NK-92 treated with Interleukin-12 subunit alpha and Interleukin-12 subunit beta, amount 100 ng/mL, for 24 hours (cell line): ENCODE results near the gene SOX6.
"Not testable (repeated sequence)": the region's sequence is repeated elsewhere in the genome, so short reads cannot be mapped to it uniquely, and the experiment has no call there.

Experiments
- DNase-seq: peaks from one replicate; lab custom pipeline; 2025; lab: John Stamatoyannopoulos, UW

SOX6 gene

GRCh38 chr11:16037179-16037578 lies 319.2 kb downstream of the SOX6 start:
- no peak for DNase-seq

- DNase-seq = no peak
These were observed 320.1 kb downstream of the SOX6 start for GRCh38 chr11:16036218-16036617.

GRCh38 chr11:16034074-16034473 lies 322.3 kb downstream of the SOX6 start:
- DNase-seq = no peak

GRCh38 chr11:16032974-16033373 lies 323.4 kb downstream of the SOX6 start:
- no peak for DNase-seq

- no peak for DNase-seq
These were observed 325.1 kb downstream of the SOX6 start for GRCh38 chr11:16031210-16031609.

- no peak for DNase-seq
These were observed 325.7 kb downstream of the SOX6 start for GRCh38 chr11:16030664-16031063.

GRCh38 chr11:16029151-16029550 lies 327.2 kb downstream of the SOX6 start:
- DNase-seq = not testable (repeated sequence)

- no peak for DNase-seq
These were observed 327.9 kb downstream of the SOX6 start for GRCh38 chr11:16028419-16028818.

- DNase-seq = no peak
These were observed 328.7 kb downstream of the SOX6 start for GRCh38 chr11:16027621-16028020.

- DNase-seq = no peak
These were observed 329.5 kb downstream of the SOX6 start for GRCh38 chr11:16026849-16027248.

GRCh38 chr11:16018931-16019330 lies 337.4 kb downstream of the SOX6 start:
- DNase-seq = no peak

- DNase-seq = no peak
These were observed 339.9 kb downstream of the SOX6 start for GRCh38 chr11:16016468-16016829.

- DNase-seq = no peak
These were observed 340.4 kb downstream of the SOX6 start for GRCh38 chr11:16015741-16016467.

GRCh38 chr11:16013649-16014275 lies 342.6 kb downstream of the SOX6 start:
- no peak for DNase-seq

- DNase-seq = no peak
These were observed 343.1 kb downstream of the SOX6 start for GRCh38 chr11:16013242-16013641.

- DNase-seq = no peak
These were observed 344.1 kb downstream of the SOX6 start for GRCh38 chr11:16012125-16012751.

- DNase-seq = no peak
These were observed 344.9 kb downstream of the SOX6 start for GRCh38 chr11:16011396-16011795.

- no peak for DNase-seq
These were observed 347.3 kb downstream of the SOX6 start for GRCh38 chr11:16009021-16009420.

GRCh38 chr11:16007514-16007913 lies 348.8 kb downstream of the SOX6 start:
- DNase-seq = no peak

GRCh38 chr11:16002942-16003341 lies 353.4 kb downstream of the SOX6 start:
- DNase-seq = no peak

- no peak for DNase-seq
These were observed 354.4 kb downstream of the SOX6 start for GRCh38 chr11:16001899-16002426.

GRCh38 chr11:16001044-16001568 lies 355.2 kb downstream of the SOX6 start:
- no peak for DNase-seq

GRCh38 chr11:16000065-16000464 lies 356.3 kb downstream of the SOX6 start:
- DNase-seq = no peak
